Trophoblast cell (in vitro differentiated cells and primary cell): ENCODE measurements around the gene FAM89A.

Experiments
- DNase-seq, 2 donors: peaks; one replicate each; pipeline ENCODE4 v3.0.0-alpha.2; 2016
- H2AFZ ChIP-seq: 2 replicates; pipeline ENCODE4 v1.6.1; 2013; ENCODE audit warnings: low read length, moderate library complexity, mild to moderate bottlenecking; ENCODE audit not compliant: insufficient read depth, poor library complexity
- H2AK5ac ChIP-seq: 2 replicates; pipeline ENCODE4 v1.6.1; 2013; ENCODE audit warnings: mild to moderate bottlenecking, low read length
- H2BK120ac ChIP-seq: 2 replicates; pipeline ENCODE4 v1.6.1; 2013; ENCODE audit warnings: low read length, mild to moderate bottlenecking, moderate library complexity; ENCODE audit not compliant: insufficient read depth, poor library complexity
- H2BK12ac ChIP-seq: 2 replicates; pipeline ENCODE4 v1.6.1; 2013; ENCODE audit warnings: mild to moderate bottlenecking, low read length, moderate library complexity
- H2BK5ac ChIP-seq: 2 replicates; pipeline ENCODE4 v1.6.1; 2013; ENCODE audit warnings: low read length, low read depth, moderate library complexity, mild to moderate bottlenecking; ENCODE audit not compliant: poor library complexity
- H3K14ac ChIP-seq: 2 replicates; pipeline ENCODE4 v1.6.1; 2013; ENCODE audit warnings: mild to moderate bottlenecking, low read length
- H3K18ac ChIP-seq: 2 replicates; pipeline ENCODE4 v1.6.1; 2013; ENCODE audit warnings: mild to moderate bottlenecking, low read length
- H3K23ac ChIP-seq: 2 replicates; pipeline ENCODE4 v1.6.1; 2013; ENCODE audit warnings: low read length
- H3K27ac ChIP-seq: 2 replicates; pipeline ENCODE4 v1.5.1; 2013; ENCODE audit warnings: low read depth, mild to moderate bottlenecking, inconsistent platforms, low read length, moderate library complexity
- H3K27me3 ChIP-seq: 2 replicates; pipeline ENCODE4 v1.6.1; 2013; ENCODE audit warnings: inconsistent platforms, mild to moderate bottlenecking, low read length, moderate library complexity; ENCODE audit not compliant: insufficient read depth
- H3K36me3 ChIP-seq, 2 experiments: 1 replicate in 1 of 2; 2 replicates in 1 of 2; pipeline ENCODE4 v1.6.1; 2013; ENCODE audit warnings: low read length in 2 of 2, mild to moderate bottlenecking in 2 of 2, moderate library complexity in 1 of 2; ENCODE audit not compliant: insufficient read depth in 2 of 2, control insufficient read depth in 1 of 2
- H3K4ac ChIP-seq: 2 replicates; pipeline ENCODE4 v1.6.1; 2013; ENCODE audit warnings: low read depth, mild to moderate bottlenecking, low read length, moderate library complexity
- H3K4me1 ChIP-seq, 2 experiments: 1 replicate in 1 of 2; 2 replicates in 1 of 2; pipeline ENCODE4 v1.6.1; 2013; ENCODE audit warnings: low read length in 2 of 2, mild to moderate bottlenecking in 2 of 2, moderate library complexity in 1 of 2; ENCODE audit not compliant: insufficient read depth in 2 of 2, control insufficient read depth in 1 of 2
- H3K4me2 ChIP-seq: 2 replicates; pipeline ENCODE4 v1.6.1; 2013; ENCODE audit warnings: inconsistent platforms, mild to moderate bottlenecking, low read length, moderate library complexity
- H3K4me3 ChIP-seq: 2 replicates; pipeline ENCODE4 v1.5.1; 2013; ENCODE audit warnings: mild to moderate bottlenecking, low read depth, low read length, inconsistent platforms
- H3K79me1 ChIP-seq: one replicate; pipeline ENCODE4 v1.6.1; 2013; ENCODE audit warnings: low read length
- H3K79me2 ChIP-seq: 2 replicates; pipeline ENCODE4 v1.6.1; 2013; ENCODE audit warnings: low read length, mild to moderate bottlenecking; ENCODE audit not compliant: control insufficient read depth, insufficient read depth, poor library complexity
- H3K9ac ChIP-seq: 2 replicates; pipeline ENCODE4 v1.6.1; 2013; ENCODE audit warnings: mild to moderate bottlenecking, low read length
- H3K9me3 ChIP-seq: 2 replicates; pipeline ENCODE4 v1.6.1; 2013; ENCODE audit warnings: low read depth, mild to moderate bottlenecking, control low read depth, inconsistent platforms, low read length; ENCODE audit not compliant: insufficient read depth
- H4K12ac ChIP-seq: 2 replicates; pipeline ENCODE4 v1.6.1; 2013; ENCODE audit warnings: low read depth, mild to moderate bottlenecking, low read length, moderate library complexity
- H4K8ac ChIP-seq: 2 replicates; pipeline ENCODE4 v1.6.1; 2013; ENCODE audit warnings: low read depth, mild to moderate bottlenecking, low read length, moderate library complexity
- H4K91ac ChIP-seq: one replicate; pipeline ENCODE4 v1.6.1; 2013; ENCODE audit warnings: low read depth, mild to moderate bottlenecking, low read length, moderate library complexity
- WGBS: extraction: QIAGEN DNeasy Blood & Tissue Kit; methylation state at CpG from one replicate; pipeline ENCODE4 v1.1.7; 2013; ENCODE audit warnings: missing lambda C conversion rate; ENCODE audit not compliant: insufficient read length, insufficient coverage; ENCODE audit errors: extremely low coverage; 5-methylcytosine and 5-hydroxymethylcytosine counted together

The FAM89A gene

DNA sequence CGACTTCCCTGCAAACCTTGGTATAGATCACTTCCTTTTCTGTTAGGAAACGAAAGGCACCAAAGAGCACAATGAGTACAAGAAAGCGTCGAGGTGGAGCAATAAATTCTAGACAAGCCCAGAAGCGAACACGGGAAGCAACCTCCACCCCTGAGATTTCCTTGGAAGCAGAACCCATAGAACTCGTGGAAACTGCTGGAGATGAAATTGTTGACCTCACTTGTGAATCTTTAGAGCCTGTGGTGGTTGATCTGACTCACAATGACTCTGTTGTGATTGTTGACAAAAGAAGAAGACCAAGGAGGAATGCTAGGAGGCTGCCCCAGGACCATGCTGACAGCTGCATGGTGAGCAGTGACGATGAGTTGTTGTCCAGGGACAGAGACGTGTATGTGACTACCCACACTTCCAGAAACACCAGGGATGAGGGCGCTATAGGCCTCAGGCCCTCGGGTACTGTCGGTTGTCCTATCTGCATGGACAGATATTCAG lies 18.5 kb downstream of the FAM89A start:
- Histone ChIP-seq H2AK5ac (no peak overlapping the region), H3K9ac (no peak overlapping the region), H3K79me2 (peaks cover 1% of the 10 kb centered on the region), H4K91ac (no peak overlapping the region), H3K79me1 (no peaks in the 10 kb centered on the region), H3K4me2 (no peak overlapping the region), H3K14ac (no peak overlapping the region), H3K27me3 (no peaks in the 10 kb centered on the region), H3K36me3 (peaks cover 13 to 33% of the 10 kb centered on the region in 2 experiments), H2BK12ac (no peak overlapping the region), H2BK120ac (no peak overlapping the region), H3K4me1 (peaks cover 5 to 10% of the 10 kb centered on the region in 2 experiments), H3K27ac (no peak overlapping the region), H3K9me3 (no peaks in the 10 kb centered on the region), H3K18ac (no peak overlapping the region), H3K4me3 (no peak overlapping the region), H3K23ac (no peak overlapping the region), H2BK5ac (no peak overlapping the region), H4K8ac (no peak overlapping the region), H4K12ac (no peak overlapping the region), H3K4ac (no peak overlapping the region), H2AFZ (no peak overlapping the region)
- WGBS = no CpG with 5 or more reads among the region's 12 CpGs
- DNase-seq = peak; percentile 58 to 66

GRCh38 chr1:231020816-231021215 lies 19.2 kb downstream of the FAM89A start:
- Histone ChIP-seq H3K14ac (no peak overlapping the region), H2BK120ac (no peak overlapping the region), H3K36me3 (peaks cover 13 to 33% of the 10 kb centered on the region in 2 experiments), H3K79me1 (no peaks in the 10 kb centered on the region), H4K91ac (no peak overlapping the region), H4K8ac (no peak overlapping the region), H3K27ac (no peak overlapping the region), H2AFZ (no peak overlapping the region), H3K9ac (no peak overlapping the region), H3K79me2 (peaks cover 1% of the 10 kb centered on the region), H2BK12ac (no peak overlapping the region), H2BK5ac (no peak overlapping the region), H2AK5ac (no peak overlapping the region), H3K23ac (no peak overlapping the region), H3K4me1 (peaks cover 3 to 4% of the 10 kb centered on the region in 2 experiments), H3K18ac (no peak overlapping the region), H3K27me3 (no peaks in the 10 kb centered on the region), H3K4me2 (no peak overlapping the region), H3K4ac (no peak overlapping the region), H3K9me3 (no peaks in the 10 kb centered on the region), H3K4me3 (no peak overlapping the region), H4K12ac (no peak overlapping the region)
- DNase-seq = peak; percentile 34 to 37
- no CpG with 5 or more reads among the region's 7 CpGs for WGBS

DNA sequence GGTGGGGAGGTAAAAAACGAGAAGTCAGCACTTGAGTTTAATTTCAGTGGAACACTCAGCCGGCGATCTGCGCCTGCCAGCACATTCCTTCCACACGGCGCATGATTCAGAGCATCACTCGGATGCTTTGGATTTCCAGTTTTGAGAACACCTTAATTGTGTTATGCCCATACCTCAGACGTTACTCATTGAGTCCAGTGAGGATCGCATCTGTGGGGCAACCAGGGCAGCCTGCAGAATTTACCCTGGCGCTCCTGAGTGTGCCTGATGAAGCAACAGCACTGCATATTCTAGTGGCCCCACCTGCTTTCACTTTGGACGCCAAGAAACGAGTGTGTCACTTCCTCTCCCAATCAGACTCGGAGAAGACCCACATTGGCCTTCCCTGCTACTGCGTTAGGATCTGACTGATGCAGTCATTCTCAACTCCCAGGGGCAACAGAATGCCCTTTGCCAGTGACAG lies 19.9 kb downstream of the FAM89A start:
- Histone ChIP-seq H3K79me2 (peaks cover 1% of the 10 kb centered on the region), H2BK5ac (no peak overlapping the region), H3K27me3 (no peaks in the 10 kb centered on the region), H3K4me1 (peaks cover 3 to 4% of the 10 kb centered on the region in 2 experiments), H3K9ac (no peak overlapping the region), H3K4me3 (no peak overlapping the region), H3K23ac (no peak overlapping the region), H2AK5ac (no peak overlapping the region), H3K79me1 (no peaks in the 10 kb centered on the region), H3K4me2 (no peak overlapping the region), H4K12ac (no peak overlapping the region), H3K27ac (no peak overlapping the region), H2BK120ac (no peak overlapping the region), H3K18ac (no peak overlapping the region), H4K91ac (no peak overlapping the region), H2BK12ac (no peak overlapping the region), H3K9me3 (no peaks in the 10 kb centered on the region), H3K36me3 (peaks cover 14 to 32% of the 10 kb centered on the region in 2 experiments), H2AFZ (no peak overlapping the region), H3K4ac (no peak overlapping the region), H4K8ac (no peak overlapping the region), H3K14ac (no peak overlapping the region)
- peak; percentile 99 for DNase-seq
- WGBS = no CpG with 5 or more reads among the region's 14 CpGs

- Histone ChIP-seq H2BK12ac (no peak overlapping the region), H3K23ac (no peak overlapping the region), H3K9me3 (no peaks in the 10 kb centered on the region), H3K27ac (no peak overlapping the region), H3K4me1 (peaks cover 3 to 4% of the 10 kb centered on the region in 2 experiments), H2AK5ac (no peak overlapping the region), H3K9ac (no peak overlapping the region), H2BK120ac (no peak overlapping the region), H3K27me3 (no peaks in the 10 kb centered on the region), H2BK5ac (no peak overlapping the region), H4K12ac (no peak overlapping the region), H2AFZ (no peak overlapping the region), H3K36me3 (peaks cover 14 to 31% of the 10 kb centered on the region in 2 experiments), H3K18ac (peak overlapping the region; percentile 5), H3K79me2 (peaks cover 1% of the 10 kb centered on the region), H4K8ac (no peak overlapping the region), H3K4me3 (no peak overlapping the region), H4K91ac (no peak overlapping the region), H3K79me1 (no peaks in the 10 kb centered on the region), H3K4ac (no peak overlapping the region), H3K14ac (no peak overlapping the region), H3K4me2 (no peak overlapping the region)
- WGBS = no CpG with 5 or more reads among the region's 14 CpGs
- DNase-seq = peak in 1 of 2 donors; percentile 4
Observed at GRCh38 chr1:231019711-231020110, 20.3 kb downstream of the FAM89A start.
